GM19193 (cell line): Measurements from ENCODE around the gene ABHD2.

ENCODE experiments used
- POLR2A ChIP-seq: IDR thresholded peaks from 4 replicates; pipeline ENCODE4 v1.6.1; 2011; ENCODE audit not compliant: insufficient read depth, insufficient read length; ENCODE audit errors: extremely low read depth

ABHD2 gene

DNA sequence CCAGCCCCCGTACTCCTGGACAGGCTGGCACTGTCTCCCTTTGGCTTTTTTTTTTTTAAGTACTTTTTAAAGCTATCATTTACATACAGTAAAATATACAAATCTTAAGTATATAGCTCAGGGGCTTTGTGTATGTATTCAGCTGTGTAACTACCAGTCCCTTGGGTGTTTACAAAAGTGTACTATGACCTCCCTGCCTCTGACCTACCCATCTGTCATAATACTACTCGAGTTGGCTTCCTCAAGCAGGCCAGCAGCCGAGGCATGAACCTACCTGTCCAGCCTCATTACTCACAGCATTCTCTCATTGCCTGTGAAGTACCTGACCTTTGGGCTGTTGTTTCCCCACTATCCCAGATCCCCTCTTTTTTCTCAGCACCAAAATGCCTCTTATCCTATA, 33.2 kb downstream of the ABHD2 start:
- no peak for TF ChIP-seq POLR2A

GRCh38 chr15:89122505-89123180, 34.4 kb downstream of the ABHD2 start:
- no peak for TF ChIP-seq POLR2A

- TF ChIP-seq POLR2A = no peak
These were observed 34.9 kb downstream of the ABHD2 start for GRCh38 chr15:89123181-89123525.

DNA sequence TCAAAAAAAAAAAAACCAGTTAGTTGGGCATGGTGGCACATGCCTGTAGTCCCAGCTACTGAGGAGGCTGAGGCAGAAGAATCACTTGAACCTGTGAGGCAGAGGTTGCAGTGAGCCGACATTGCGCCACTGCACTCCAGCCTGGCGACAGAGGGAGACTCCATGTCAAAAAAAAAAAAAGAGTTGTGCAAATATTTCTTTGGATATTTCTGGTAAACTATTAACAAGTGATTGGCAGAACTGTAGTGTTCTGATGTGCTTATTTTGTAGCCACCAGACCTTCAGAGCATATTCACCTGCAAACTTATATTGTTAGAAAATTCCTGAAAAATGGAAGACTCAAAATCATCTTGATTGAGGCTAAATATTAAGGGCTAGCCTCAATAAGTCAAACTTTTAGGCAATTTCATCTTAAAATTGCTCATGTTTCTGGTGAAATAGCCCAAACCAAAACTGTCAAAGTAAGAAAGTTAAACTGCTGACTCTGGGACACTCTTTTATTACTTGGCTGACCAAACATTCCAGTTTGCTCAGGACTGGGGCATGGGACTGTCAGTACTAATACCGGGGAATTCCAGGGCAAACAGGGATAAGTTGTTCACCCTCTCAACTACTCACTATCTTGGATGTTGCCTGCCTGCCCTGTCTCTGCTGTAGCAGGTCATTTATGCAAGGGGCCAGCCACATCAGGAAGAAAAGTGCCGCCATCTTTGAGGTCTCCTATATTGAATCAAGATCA, 37.0 kb downstream of the ABHD2 start:
- no peak for TF ChIP-seq POLR2A

DNA sequence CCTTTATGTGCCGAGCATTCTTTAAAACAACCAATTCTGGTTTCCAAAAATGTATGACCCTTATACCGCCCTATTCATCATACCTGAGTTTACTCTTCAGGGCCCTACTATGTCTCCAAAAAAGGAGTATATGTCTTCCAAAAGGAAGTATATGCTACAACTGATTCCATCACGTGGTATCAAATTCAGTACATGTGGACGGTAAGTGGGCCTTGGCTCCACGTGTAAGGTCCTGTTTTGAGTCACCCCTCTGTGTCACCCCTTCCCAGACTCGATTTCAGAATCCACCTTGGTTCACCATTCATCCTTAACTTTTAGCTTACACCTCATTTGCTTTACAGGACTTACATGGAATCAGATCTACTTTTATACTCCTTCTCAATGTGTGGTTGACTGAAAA, 37.8 kb downstream of the ABHD2 start:
- TF ChIP-seq POLR2A = no peak

DNA sequence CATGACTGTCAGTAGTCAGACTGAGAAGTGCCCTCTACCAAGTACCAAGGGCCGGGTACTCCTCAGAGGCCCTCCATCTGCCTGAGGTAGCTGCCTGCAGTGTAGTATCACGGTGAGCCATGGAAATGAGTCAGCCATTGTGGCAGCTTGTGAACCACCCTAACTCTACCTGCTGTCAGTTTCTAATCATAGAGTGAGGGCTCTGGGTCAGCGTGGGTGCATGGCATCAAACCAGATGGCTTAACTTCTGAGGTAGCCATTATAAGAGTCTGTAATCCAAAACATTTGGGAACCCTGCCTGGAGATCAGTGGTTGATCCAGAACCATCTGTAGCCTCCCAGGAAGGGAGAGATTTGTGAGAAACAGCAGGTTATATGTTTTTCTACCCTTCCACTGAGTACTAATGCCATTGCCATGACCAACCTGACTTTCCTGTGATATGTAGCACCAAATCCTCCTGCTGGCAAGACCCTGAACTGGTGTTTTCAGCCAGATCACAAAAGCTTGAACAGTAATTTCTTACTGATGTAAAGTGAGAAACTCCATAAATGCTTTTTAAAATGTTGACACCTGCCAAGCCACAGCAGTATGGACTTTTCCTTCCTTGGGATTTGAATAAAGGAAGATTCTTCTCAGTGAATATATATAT, 38.9 kb downstream of the ABHD2 start:
- no peak for TF ChIP-seq POLR2A

- TF ChIP-seq POLR2A = no peak
These were observed 40.3 kb downstream of the ABHD2 start for GRCh38 chr15:89128320-89129122.

- no peak for TF ChIP-seq POLR2A
These were observed 41.0 kb downstream of the ABHD2 start for GRCh38 chr15:89129123-89129815.

GRCh38 chr15:89129816-89130134, 41.5 kb downstream of the ABHD2 start:
- TF ChIP-seq POLR2A = no peak

GRCh38 chr15:89130201-89130600, 41.9 kb downstream of the ABHD2 start:
- no peak for TF ChIP-seq POLR2A

DNA sequence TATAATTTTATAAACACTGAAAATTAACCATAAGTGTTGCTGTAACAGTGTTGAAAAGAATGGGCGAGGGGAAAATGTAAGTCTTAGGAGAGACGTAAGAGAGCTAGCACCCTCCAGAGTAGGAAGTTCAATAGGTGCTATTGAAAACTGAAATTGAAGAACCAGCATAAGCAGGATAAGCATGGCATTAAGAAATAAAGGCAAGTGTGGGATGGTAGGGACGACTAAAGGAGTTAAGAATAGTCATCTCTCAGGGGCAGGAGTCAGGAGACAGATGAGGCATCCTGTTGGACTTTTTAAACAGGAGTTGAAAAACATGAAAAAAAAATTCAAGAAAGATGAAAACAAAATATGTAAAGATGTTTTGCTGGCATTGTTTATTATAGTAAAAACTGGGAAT, 43.5 kb downstream of the ABHD2 start:
- no peak for TF ChIP-seq POLR2A

GRCh38 chr15:89132611-89133507, 44.6 kb downstream of the ABHD2 start:
- TF ChIP-seq POLR2A = no peak

DNA sequence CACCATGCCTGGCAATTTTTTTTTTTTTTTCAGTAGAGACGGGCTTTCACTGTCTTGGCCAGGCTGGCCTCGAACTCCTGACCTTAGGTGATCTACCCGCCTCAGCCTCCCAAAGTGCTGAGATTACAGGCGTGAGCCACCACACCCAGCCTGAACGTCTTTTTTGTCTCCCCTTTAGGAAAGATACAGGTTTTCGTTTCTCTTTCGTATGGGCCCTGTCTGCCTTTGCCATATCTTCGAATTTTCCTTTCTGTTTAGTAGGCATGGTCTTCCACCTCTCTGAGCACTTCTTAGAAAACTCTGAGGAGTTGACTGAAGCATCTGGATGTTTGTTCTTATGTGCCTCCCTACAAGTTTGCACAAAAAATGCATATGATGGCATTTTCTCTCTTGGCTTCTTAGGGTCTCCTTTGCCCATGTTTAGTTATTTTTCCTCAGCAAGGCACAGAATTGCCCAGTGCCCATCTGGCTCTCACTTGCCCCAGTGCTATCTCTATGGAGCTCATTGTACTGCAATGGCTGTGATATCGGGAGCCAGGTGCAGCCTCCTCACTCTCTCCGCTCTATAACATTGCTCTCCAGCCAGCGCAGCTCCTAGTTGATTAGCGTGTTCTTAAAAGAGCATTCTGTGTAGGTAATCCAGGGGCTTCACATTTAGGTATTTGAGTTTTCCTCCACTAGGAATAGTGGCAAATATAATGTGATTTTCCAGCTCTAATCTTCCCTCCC, 48.0 kb downstream of the ABHD2 start:
- no peak for TF ChIP-seq POLR2A

GRCh38 chr15:89136818-89137772, 48.8 kb downstream of the ABHD2 start:
- no peak for TF ChIP-seq POLR2A
